Superior temporal gyrus (tissue), 1 donor: ENCODE data around the gene RAB35.

ENCODE experiments used
- DNase-seq: peaks from one replicate; pipeline ENCODE4 v3.0.0-alpha.2; 2016; ENCODE audit errors: extremely low spot score

Gene RAB35

DNA sequence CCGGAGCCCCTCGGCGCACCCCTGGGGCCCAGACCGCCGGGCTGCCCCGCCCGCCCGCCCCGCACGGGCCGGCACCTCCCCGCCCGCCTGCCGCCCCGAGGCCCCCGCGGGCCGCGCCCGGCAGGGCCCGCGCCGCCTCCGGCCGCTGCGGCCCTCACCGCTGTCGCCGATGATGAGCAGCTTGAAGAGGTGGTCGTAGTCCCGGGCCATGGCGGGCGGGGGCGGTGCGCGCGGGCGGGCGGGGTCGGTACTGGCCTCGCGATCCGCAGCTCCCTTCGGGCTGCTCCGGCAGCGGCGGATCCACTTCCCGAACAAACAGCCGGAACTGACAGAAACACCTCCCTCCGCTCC is at the start of gene RAB35:
RAB35 (minus strand) TSS at position 313 of the 351 bp plus-strand sequence; CDS start at position 210, 103 bp downstream.
- no peak for DNase-seq

DNA sequence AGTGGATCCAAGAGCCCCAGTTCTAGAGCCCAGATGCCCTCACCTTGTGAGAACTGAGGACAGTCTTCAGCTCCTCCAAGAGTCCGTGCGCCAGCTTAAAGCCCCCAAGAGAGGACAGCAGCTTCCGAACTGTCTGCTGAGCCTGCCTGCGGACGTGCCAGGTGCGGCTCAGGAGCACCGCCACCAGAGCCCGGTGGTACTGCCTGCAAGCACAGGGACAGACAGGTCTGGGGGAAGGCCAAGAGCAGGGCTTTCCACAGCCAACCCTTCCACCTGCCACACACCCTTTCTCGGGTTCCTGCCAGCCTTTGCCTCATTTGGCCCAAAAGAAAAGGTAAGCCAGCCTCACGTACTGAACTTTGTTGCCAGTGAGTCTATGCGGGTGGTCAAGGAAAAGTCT is 47.7 kb upstream of the RAB35 start:
- no peak for DNase-seq

DNA sequence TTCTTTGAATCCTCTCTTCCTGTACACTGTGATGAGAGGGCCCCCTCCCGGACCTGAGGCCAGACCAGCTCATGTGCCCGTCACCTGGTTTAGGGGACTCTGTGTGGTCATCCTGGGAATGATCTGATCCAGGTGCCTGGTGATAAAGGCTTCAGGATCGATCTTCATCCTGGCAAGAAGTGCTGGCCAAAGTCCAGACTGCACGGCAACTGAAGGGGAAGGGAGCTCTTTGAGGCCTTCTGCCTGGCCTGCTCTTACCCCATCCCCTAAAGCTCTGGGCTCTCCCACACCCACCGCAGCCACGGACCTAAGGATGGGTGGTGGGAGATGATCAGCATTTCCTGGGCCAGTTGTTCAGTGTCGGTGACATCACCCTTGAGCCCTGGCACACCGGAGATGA is 46.2 kb upstream of the RAB35 start:
- no peak for DNase-seq

DNA sequence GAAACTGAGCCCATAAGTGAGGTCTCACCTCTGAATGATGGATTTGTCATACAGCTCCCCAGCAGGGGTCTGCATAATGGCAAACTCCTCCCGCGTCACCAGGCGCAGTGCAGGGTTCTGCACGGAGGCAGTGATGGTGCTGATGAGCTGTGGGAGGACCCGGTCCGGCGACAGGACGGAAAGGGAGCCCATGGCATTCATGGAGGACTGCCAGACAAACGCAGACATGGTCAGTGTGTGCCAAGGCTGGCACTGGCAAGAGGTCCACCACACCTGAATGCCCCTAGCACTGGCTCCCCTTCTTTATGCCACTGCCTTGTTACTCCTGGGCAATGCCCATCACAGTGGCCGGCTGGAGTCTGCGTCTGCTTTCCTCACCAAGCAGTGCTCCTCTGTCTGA is 45.3 kb upstream of the RAB35 start:
- no peak for DNase-seq

DNA sequence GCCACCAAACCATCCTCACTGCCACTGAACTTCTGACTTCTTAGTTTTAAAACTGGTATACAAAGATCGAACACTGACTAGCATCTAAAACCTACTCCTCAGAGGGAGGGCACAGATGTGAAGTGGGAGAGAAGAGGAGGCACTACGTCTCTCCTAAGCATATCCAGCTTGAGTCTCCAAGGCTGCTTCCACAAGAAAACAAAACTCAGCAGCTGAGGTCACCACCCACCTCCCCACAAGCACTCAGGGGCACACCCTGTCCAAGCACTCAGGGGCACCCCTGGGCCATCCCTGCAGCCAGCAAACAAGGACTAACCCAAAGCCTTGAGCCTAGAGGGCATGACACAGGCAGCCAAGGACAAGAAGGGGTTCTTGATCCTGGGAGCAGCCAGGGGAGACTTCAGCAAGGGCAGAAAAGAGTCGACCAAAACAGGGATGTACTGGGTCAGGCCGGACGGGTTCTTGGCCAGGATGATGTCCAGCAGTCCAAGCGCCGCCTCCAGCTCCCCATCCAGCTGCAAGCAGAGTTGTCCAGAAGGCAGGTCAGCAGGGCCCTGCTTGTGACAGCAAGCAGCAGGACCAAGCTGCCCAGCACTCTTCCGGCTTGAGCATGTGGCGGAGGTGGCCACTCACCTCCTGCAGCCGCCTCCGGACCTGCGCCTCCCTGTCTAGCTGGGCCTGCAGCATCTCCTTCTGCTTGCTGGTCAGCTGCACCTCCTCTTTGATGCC is 43.1 kb upstream of the RAB35 start:
- DNase-seq: no peak

DNA sequence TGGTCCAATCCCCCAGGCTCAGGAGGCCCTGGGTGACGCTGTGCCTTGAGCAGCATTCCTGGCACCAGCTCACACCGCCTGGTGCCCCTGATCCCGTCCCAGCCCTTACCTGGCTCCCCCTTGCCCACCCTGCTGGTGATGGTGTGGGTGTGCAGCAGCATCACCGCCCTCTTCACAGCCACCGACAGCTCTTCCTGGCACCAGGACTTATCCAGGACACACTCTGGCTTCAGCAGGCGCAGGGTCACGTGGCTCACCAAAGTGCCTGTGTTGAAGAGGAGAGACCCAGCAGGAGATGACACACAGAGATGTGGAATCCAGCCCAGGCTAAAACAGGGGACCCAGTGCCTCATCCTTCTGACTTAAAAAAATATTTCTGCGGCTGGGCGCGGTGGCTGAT is 41.8 kb upstream of the RAB35 start:
- DNase-seq: no peak

DNA sequence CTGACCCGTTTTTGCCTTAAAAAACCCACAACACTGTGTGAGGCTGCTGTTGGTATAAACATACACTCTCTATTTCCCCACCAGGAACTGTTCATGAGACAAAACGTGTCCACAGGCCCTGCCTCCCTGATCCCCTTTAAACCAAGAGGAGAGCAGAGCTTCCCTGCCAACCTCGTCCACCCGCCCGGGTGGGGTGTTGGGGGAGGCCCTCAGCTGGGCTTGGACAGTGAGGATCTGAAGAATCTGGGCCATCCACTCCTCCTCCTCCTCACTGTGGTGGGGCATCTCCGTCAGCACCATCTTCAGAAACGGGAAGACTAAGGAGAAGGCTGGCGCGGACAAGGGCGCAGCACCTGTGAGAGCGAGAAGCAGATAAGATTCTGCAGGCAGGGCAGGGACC is 41.1 kb upstream of the RAB35 start:
- DNase-seq: no peak

DNA sequence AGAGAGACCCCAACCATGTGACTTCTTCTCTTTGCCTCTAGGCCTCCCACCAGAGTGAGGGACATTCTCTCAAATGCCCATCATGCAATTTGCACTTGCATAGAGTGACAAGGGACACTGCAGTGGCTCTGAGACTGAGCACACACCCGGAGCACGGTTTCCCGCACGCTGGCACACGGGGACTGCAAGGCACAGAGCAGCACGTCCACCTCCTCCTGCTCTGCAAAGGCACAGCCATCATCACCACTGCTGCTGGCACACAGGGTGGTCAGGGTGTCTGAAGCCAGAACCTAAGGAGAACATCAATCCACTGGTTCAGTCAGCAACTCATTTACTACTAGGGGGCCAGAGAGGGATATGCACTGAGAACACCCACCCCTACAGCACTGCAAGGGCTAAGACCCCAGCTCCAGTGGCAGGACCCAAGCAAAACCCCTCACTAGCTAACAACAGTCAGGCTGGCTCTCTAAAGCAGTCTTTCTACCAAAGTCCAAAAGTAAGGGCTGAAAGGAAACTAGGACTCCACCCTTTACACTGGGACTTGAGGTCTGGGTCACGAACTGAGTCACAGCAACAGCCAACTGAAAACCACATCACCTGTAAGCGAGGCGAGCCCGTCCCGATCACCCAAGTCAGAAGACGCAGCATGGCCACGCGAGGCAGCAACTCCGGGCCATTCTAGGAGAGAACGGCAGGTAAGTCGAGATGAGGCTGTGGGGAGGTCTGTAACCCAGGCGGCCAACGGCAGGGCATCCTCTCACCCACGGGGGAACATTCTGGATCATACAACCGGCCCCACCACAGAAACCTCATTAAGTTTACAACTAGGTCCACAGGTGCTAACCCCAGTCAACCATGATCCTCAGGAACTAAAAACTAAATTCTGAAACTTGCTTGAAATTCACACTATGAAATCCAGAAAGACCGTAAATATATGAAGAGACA is 40.0 kb upstream of the RAB35 start:
- no peak for DNase-seq

DNA sequence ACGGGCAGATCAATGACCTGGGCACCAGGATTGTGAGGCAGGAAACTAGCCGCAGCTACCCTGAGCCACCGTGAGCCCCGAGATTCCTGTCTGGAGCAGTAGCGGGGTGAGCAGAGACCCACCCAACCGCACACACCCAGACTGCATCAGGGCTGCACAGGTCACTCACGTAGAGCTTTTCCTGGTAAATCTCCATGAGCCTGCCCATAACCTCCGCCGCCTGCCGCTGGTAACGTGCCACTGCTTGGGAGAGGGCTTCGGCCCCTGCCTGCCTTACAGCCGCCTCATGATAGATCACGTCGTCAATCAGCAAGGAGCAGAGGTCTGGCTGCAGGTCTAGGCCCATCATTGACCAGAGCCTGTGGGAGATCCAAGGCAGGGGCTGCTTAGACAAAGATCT is 38.5 kb upstream of the RAB35 start:
- DNase-seq: no peak

DNA sequence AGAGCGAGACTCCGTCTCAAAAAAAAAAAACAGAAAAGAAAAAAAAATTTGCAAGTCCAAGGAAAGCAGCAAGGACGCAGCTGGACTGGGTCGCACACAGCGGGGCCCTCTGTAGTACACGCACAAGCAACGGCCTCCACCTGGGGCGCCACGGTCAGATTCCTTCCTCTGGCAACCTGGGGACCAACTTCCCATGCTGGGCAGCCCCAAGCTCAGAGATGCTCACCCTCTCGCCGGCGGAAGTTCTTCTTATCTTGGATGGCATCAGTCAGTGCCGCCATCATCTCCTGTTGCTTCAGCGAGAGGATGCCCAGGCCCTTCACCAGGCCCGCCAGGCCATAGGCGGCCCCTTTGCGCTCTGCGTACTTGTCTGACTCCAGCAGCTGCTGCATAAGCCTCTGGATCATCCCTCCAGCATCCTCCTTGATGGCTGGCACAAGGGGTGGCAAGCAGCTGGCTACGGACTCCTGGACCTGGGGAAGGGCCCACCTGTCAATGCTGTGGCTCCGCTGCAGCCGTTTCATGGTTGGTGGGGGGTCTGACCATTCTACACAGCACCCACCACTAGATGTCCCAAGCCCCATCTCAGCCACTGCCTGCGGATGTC is 34.5 kb upstream of the RAB35 start:
- no peak for DNase-seq

DNA sequence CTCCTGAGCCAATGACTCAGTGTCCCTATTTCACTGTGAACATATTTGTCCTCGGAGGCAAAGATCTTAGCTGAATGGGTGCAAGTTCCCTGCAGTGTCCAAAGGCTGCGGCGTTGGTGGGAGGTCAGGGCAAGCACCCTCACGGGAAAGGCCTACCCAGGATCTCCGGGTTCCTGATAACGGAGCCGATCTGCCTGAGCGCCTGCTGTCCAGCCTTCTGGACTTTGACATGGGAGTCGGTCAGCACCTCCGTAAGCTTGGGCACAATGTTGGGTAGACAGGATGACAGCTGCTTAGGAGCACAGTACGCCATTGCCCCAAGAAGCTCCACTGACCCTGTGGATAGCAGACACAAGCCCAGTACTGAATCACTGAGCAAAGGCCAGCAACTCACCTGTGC is 31.5 kb upstream of the RAB35 start:
- DNase-seq: no peak

DNA sequence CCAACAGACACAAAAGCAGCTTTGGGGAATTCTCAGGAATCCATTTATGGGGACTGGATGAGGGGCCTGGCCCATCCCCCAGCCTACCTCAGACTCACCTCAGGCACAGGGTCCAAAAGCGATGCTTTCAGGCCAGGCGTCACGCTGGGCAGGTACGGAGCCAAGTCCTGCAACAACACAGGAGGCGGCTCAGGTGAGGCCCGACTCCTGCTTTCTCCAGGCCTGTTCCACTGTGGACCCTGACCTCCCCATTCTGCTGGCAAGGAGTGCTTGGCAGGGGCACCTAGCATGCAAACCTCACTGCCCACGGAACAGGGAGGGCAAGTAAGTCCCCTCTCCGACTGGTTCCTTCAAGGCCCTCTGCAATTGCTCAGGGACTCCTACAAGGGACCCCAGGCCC is 28.6 kb upstream of the RAB35 start:
- DNase-seq: no peak

DNA sequence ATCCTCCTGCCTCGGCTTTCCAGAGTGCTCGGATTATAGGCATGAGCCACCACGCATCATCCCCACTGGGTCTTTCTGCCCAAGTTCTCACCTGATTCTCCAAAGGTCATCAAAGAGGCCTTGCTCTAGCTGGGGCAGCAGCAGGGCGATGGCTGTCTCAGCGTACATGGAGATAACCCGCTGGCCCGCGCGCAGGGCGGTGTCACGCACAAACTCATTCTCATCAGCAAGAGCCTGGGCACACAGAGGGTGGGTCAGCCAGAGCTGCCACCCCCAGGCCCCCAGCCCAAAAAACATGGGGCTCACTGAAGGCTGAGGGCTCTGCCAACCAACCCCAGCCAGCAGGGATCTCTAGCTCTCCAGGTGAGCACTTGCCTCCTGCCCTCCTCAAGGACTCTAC is 27.7 kb upstream of the RAB35 start:
- no peak for DNase-seq

DNA sequence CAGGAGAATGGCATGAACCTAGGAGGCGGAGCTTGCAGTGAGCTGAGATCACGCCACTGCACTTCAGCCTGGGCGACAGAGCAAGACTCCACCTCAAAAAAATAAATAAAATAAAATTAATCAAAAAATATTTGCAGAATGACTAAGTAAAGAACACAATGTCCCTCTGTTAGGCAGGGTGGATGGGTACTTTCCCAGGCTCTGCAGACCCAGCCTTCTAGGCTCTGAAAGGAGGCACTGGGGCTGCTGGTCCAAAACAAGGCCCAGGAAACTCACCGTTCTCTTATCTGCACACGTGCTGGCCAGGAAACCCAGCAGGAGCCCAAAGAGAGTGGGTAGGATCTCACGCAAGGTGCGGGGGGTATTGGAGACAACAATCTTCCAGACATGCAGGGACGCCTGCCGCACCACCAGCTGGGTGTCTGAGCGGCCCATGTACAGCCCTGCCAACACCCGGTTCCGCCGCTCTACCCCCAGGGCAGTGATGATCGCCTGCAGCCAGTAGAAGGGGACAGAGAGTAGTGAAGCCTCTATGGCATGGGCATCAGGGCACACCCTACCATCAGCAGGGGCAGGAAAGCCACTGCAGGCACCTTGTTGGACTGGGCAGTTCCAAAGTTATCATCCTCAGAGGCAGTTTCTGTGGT is 25.8 kb upstream of the RAB35 start:
- DNase-seq: no peak

DNA sequence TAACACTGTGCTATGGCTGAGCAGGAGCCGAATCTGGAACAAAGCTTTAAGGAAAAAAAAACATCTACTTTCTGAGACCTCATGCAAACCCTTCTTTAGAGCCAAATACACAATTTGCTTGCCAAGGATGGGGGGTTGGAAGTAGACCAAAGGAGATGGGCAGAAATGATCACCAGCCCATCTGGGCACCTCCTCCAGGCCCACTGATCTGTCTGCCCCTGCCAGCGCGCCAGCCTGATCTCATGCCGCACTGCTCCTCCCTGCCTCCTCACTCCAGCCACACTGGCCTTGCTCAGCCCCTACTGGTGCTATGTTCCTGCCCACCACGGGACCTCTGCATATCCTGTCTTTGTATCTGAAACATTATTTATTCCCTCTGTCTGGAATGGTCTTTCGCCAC is 24.8 kb upstream of the RAB35 start:
- no peak for DNase-seq

DNA sequence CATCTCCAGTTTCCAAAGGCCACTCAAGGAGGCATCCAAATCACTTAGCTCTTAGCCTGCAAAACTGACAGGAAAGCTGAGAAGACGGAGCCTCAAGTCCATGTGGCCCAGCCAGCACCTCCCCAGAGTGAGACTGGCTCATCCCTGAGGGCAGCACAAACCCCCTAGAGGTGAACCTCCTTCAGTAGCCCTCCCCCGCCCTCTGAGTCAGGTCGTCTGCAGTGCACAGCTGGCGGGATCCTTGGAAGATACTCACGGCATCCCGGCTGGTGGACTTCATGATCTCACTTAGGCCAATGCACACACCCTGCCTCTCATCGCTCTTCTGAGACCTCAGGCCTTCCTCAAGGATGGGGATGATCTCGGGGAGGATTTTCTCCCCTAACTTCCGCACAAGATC is 24.1 kb upstream of the RAB35 start:
- DNase-seq: no peak

DNA sequence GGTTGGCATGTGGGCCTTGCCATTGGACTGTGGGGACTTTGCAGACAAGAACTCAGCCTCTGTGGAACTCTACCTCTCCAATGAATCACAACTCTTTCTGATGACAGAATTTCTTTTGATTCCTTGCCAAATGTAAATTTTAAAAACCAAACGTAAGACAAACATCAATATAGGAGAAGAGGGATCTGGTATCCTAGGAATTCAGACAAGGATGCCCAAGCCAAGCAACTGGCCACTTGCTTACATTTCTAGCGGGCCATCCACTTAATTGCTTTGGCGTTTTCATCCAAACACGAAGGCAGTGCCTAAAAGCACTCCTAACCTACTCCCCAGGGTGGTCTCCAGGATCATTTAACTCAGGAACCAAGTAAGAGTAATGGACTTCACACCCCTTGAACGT is 23.4 kb upstream of the RAB35 start:
- DNase-seq: no peak

DNA sequence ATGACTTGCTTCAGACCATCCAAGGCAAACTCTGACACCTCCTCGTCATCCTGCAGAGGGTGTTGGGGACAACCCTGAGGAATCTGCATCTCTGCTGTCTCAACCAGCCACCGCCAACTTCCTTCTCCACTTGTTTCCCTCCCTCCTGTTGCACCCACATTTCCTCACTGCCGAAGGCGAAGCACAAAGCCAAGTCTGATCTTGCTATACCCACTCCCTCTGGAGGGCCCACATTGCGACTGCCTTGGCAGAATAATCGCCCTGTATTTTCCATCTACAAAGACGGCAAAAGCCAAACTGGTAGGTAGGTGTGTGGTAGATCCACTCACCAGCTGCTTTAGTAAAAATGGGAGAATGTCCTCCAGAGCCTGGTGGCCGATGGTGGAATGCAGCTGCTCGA is 21.8 kb upstream of the RAB35 start:
- DNase-seq: no peak

DNA sequence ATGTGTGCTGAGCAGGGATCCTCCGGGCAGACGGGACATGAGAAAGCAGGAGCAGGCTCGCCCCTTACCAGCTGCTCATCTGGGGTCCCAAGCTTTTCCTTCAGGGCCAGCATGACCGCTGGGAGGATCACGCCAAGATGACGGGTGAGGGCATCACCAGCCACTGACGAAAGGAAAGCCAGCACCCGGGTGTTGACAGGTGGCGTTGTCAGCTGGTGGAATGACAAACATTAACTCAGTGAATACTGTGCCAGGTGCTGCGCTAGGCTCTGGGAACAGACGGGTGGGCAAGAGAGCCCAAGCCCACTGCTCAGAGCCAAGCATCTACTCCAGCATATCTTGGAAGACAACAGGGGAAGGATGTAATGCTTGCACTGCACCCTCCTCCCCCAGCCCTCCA is 21.3 kb upstream of the RAB35 start:
- no peak for DNase-seq

DNA sequence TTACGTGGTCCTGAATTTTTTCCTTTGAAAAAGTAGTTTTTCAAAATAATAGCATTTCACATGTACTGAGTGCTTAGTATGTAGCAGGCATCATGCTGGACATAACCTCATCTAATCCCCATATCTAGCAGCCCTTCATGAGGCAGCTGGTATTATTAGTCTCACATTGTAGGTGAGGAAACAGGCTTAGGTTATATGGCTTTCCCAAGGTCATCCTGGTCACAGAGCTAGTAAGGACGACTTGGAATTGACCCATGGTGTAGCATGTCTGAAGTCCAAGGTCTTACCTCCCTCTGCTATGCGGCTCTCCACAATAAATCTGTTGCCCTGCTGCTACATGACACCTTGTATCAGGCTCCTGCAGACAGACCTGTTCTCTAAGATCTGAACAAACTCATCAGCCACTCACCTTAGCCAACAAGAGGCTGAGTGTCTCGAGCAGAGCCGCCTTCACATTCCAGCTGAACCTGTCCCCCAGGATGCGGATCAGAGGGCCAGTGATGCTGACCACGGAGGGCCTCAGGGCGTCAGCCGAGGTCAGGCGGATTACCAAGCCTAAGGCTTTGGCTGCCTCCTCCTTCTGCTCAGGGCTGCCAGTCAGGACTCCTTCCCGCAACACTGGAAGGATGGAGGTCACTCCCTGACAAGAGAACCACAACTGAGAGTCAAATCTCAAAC is 19.7 kb upstream of the RAB35 start:
- DNase-seq: no peak

DNA sequence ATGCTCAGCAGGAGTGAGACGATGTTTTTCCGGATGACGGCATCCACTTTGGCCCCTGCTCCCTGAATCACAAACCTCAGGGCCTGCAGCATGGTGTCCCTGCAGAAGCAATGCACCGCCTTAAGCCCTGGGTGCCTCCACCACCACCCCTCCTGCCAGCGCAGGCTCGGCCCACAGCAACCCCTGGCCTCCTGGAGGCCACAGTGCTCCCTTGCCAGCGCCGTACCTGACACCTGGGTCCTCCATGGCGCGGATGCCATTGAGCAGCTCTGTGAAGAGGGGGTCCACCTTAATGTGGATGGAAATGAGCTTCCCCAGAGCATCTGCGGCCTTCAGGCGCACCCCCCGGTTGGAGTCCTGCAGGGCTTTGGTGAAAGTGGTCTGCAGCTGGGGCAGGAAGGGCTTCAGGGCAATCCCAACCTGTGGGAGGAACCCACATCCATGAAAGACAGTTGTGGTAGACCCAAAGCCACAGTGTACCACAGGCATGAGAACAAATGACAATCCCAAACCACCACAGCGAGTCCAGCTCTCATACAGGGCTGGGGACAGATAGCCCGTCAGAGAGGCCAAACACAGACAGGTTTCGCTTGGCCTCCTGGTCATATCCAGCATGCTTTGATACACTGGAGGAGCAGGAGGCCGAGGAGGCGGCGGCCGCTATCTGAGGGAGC is 17.9 kb upstream of the RAB35 start:
- DNase-seq: no peak
